MM.1S (cell line): ENCODE measurements around the gene METTL25B.

Source experiments
- DNase-seq: peaks from one replicate; pipeline ENCODE4 v3.0.0-alpha.2; 2015
- H2AFZ ChIP-seq: fragments of 300-600 bp; sonication (generic); 2 replicates; pipeline ENCODE4 v1.6.0; 2016; ENCODE audit warnings: antibody characterized with exemption, low read length
- H3F3A ChIP-seq: fragments of 300-600 bp; sonication (generic); 2 replicates; pipeline ENCODE4 v1.6.1; 2016; ENCODE audit warnings: mild to moderate bottlenecking, antibody characterized with exemption, low read length, moderate library complexity, mixed read lengths; ENCODE audit not compliant: insufficient read depth
- H3K27ac ChIP-seq: fragments of 300-600 bp; sonication (generic); 2 replicates; pipeline ENCODE4 v1.5.1; 2016; ENCODE audit warnings: mild to moderate bottlenecking, low read length
- H3K27me3 ChIP-seq: fragments of 300-600 bp; sonication (generic); replicated peaks from 2 replicates; pipeline ENCODE4 v1.6.0; 2016; ENCODE audit warnings: low read length; ENCODE audit not compliant: insufficient read depth
- H3K36me3 ChIP-seq: fragments of 300-600 bp; sonication (generic); replicated peaks from 2 replicates; pipeline ENCODE4 v1.6.1; 2016; ENCODE audit warnings: mild to moderate bottlenecking, low read length, mixed read lengths; ENCODE audit not compliant: insufficient read depth
- H3K4me1 ChIP-seq: fragments of 300-600 bp; sonication (generic); 2 replicates; pipeline ENCODE4 v1.6.1; 2016; ENCODE audit warnings: low read length, mixed read lengths
- H3K4me2 ChIP-seq: fragments of 300-600 bp; sonication (generic); 2 replicates; pipeline ENCODE4 v1.6.0; 2016; ENCODE audit warnings: low read depth, low read length
- H3K4me3 ChIP-seq: fragments of 300-600 bp; sonication (generic); 2 replicates; pipeline ENCODE4 v1.5.1; 2016; ENCODE audit warnings: low read length, mixed read lengths
- H3K79me2 ChIP-seq: fragments of 300-600 bp; sonication (generic); 2 replicates; pipeline ENCODE4 v1.6.1; 2016; ENCODE audit warnings: mixed run types, low read length, mixed read lengths
- H3K9ac ChIP-seq: fragments of 300-600 bp; sonication (generic); 2 replicates; pipeline ENCODE4 v1.6.1; 2016; ENCODE audit warnings: low read length, mixed read lengths
- H3K9me2 ChIP-seq: fragments of 300-600 bp; sonication (generic); replicated peaks from 2 replicates; pipeline ENCODE4 v1.6.1; 2016; ENCODE audit warnings: mild to moderate bottlenecking, low read length, mixed read lengths; ENCODE audit not compliant: insufficient read depth
- H3K9me3 ChIP-seq: fragments of 300-600 bp; sonication (generic); replicated peaks from 2 replicates; pipeline ENCODE4 v1.6.1; 2016; ENCODE audit warnings: mild to moderate bottlenecking, low read length, mixed read lengths; ENCODE audit not compliant: insufficient read depth
- H4K20me1 ChIP-seq: fragments of 300-600 bp; sonication (generic); 2 replicates; pipeline ENCODE4 v1.6.1; 2016; ENCODE audit warnings: mild to moderate bottlenecking, low read length, moderate library complexity, mixed read lengths; ENCODE audit not compliant: insufficient read depth
- EZH2 ChIP-seq: fragments of 300-600 bp; sonication (generic); optimal IDR thresholded peaks from 2 replicates; pipeline ENCODE3; 2017; ENCODE audit warnings: low read depth, mild to moderate bottlenecking, antibody characterized with exemption, low read length, mixed read lengths
- EZH2phosphoT487 ChIP-seq: fragments of 300-600 bp; sonication (generic); IDR thresholded peaks from 2 replicates; pipeline ENCODE4 v1.6.1; 2018; ENCODE audit warnings: antibody characterized with exemption, low read length
- TF ChIP-seq, protein P1 (sequence below): fragments of 300-600 bp; sonication (generic); IDR thresholded peaks from 2 replicates; pipeline ENCODE4 v1.5.1; 2016; ENCODE audit warnings: antibody characterized with exemption, low read length, mixed read lengths

METTL25B gene

GRCh38 chr1:156703336-156703735, 24.9 kb upstream of the METTL25B start:
- no peak overlapping the region for H3K9ac ChIP-seq
- peaks cover 16% of the 10 kb centered on the region for H3K4me1 ChIP-seq
- no peak overlapping the region for H3K27ac ChIP-seq
- H4K20me1 ChIP-seq: no peaks in the 10 kb centered on the region
- H3K36me3 ChIP-seq: no peaks in the 10 kb centered on the region
- H3K27me3 ChIP-seq: peaks cover 68% of the 10 kb centered on the region
- DNase-seq: no peak
- no peaks in the 10 kb centered on the region for H3K9me3 ChIP-seq
- H3K79me2 ChIP-seq: no peaks in the 10 kb centered on the region
- H3K4me3 ChIP-seq: no peak overlapping the region
- H3K9me2 ChIP-seq: no peaks in the 10 kb centered on the region
- TF ChIP-seq EZH2 (no peak), EZH2phosphoT487 (no peak)
- TF ChIP-seq, protein P1, sequence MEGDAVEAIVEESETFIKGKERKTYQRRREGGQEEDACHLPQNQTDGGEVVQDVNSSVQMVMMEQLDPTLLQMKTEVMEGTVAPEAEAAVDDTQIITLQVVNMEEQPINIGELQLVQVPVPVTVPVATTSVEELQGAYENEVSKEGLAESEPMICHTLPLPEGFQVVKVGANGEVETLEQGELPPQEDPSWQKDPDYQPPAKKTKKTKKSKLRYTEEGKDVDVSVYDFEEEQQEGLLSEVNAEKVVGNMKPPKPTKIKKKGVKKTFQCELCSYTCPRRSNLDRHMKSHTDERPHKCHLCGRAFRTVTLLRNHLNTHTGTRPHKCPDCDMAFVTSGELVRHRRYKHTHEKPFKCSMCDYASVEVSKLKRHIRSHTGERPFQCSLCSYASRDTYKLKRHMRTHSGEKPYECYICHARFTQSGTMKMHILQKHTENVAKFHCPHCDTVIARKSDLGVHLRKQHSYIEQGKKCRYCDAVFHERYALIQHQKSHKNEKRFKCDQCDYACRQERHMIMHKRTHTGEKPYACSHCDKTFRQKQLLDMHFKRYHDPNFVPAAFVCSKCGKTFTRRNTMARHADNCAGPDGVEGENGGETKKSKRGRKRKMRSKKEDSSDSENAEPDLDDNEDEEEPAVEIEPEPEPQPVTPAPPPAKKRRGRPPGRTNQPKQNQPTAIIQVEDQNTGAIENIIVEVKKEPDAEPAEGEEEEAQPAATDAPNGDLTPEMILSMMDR: no peak
- H3K4me2 ChIP-seq: no peak overlapping the region
- no peaks in the 10 kb centered on the region; the same call in 1 of the 2 replicates for H3F3A ChIP-seq
- no peak overlapping the region for H2AFZ ChIP-seq

- no peak overlapping the region for H2AFZ ChIP-seq
- no peak overlapping the region for H3K9ac ChIP-seq
- H3K27ac ChIP-seq: no peak overlapping the region
- no peaks in the 10 kb centered on the region; the same call in 1 of the 2 replicates for H3F3A ChIP-seq
- H3K36me3 ChIP-seq: no peaks in the 10 kb centered on the region
- peaks cover 68% of the 10 kb centered on the region for H3K27me3 ChIP-seq
- no peaks in the 10 kb centered on the region for H3K9me3 ChIP-seq
- H3K4me2 ChIP-seq: no peak overlapping the region
- no peak for DNase-seq
- peaks cover 16% of the 10 kb centered on the region for H3K4me1 ChIP-seq
- no peaks in the 10 kb centered on the region for H3K9me2 ChIP-seq
- no peaks in the 10 kb centered on the region for H3K79me2 ChIP-seq
- H3K4me3 ChIP-seq: no peak overlapping the region
- TF ChIP-seq EZH2phosphoT487: no peak
- TF ChIP-seq, protein P1: no peak
- TF ChIP-seq EZH2: no peak
- no peaks in the 10 kb centered on the region for H4K20me1 ChIP-seq
These were observed 24.5 kb upstream of the METTL25B start for GRCh38 chr1:156703741-156704140.

DNA sequence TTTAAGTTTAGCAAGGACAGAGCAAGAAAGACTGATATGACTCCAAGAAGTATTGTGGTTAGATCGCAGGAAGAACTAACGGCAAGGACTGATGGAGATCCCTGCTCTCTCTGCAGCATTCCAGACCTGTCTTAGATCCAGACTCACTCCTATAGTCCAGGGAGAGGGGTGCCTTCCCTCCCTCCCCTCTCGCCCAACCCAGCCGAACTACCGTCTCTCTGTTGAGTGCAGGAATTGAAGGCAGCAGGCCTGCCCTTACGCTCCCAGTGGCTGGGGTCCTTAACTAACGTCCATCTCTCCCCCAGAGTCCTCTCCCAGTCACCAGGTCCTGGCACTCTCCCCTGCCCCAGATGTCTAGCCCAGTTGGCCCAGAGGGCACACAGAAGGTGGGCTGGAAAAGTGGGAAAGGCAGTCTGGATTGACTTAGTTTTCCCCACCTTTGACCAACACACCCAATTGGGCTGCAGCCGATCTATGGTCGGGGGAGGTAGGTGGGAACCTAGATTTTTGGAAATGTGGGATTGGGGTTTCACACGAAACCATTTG, 24.0 kb upstream of the METTL25B start:
- Histone ChIP-seq H3K27me3 (peaks cover 68% of the 10 kb centered on the region), H2AFZ (no peak overlapping the region), H3K27ac (no peak overlapping the region), H3K9ac (no peak overlapping the region), H3K9me2 (no peaks in the 10 kb centered on the region), H3K4me2 (no peak overlapping the region), H3K4me3 (no peak overlapping the region), H3K9me3 (no peaks in the 10 kb centered on the region), H3K4me1 (peaks cover 16% of the 10 kb centered on the region), H3F3A (no peaks in the 10 kb centered on the region; the same call in 1 of the 2 replicates), H4K20me1 (no peaks in the 10 kb centered on the region), H3K79me2 (no peaks in the 10 kb centered on the region), H3K36me3 (no peaks in the 10 kb centered on the region)
- DNase-seq: no peak
- TF ChIP-seq EZH2 (no peak), EZH2phosphoT487 (no peak)
- TF ChIP-seq, protein P1: no peak
